AG10803 (cell line): ENCODE data around the gene PEX11B.
"Not testable (repeated sequence)": the region's sequence is repeated elsewhere in the genome, so short reads cannot be mapped to it uniquely, and the experiment has no call there.

ENCODE experiments used
- DNase-seq: peaks from one replicate; pipeline ENCODE4 v3.0.0; 2010; ENCODE audit warnings: low read depth
- H3K4me3 ChIP-seq: 2 replicates; pipeline ENCODE4 v1.5.1; 2011; ENCODE audit warnings: mild to moderate bottlenecking, low read length, control low read depth
- CTCF ChIP-seq: conservative IDR thresholded peaks from 2 replicates; pipeline ENCODE4 v1.5.1; 2011; ENCODE audit warnings: mild to moderate bottlenecking, low read length, control low read depth, inconsistent platforms

Gene PEX11B

GRCh38 chr1:145926686-145927062 lies 8.2 kb upstream of the PEX11B start:
- TF ChIP-seq CTCF = no peak
- DNase-seq = no peak

GRCh38 chr1:145922266-145922665 lies 3.7 kb upstream of the PEX11B start:
- peak; percentile 50 for DNase-seq
- TF ChIP-seq CTCF = no peak
- H3K4me3 ChIP-seq = no peak overlapping the region

More at GRCh38 chr1:145926686-145927062, 8.2 kb upstream of the PEX11B start:
- peak overlapping the region; percentile 86 for H3K4me3 ChIP-seq

GRCh38 chr1:145920297-145920696 lies 1.8 kb upstream of the PEX11B start:
- H3K4me3 ChIP-seq, DNase-seq: not testable (repeated sequence)

DNA sequence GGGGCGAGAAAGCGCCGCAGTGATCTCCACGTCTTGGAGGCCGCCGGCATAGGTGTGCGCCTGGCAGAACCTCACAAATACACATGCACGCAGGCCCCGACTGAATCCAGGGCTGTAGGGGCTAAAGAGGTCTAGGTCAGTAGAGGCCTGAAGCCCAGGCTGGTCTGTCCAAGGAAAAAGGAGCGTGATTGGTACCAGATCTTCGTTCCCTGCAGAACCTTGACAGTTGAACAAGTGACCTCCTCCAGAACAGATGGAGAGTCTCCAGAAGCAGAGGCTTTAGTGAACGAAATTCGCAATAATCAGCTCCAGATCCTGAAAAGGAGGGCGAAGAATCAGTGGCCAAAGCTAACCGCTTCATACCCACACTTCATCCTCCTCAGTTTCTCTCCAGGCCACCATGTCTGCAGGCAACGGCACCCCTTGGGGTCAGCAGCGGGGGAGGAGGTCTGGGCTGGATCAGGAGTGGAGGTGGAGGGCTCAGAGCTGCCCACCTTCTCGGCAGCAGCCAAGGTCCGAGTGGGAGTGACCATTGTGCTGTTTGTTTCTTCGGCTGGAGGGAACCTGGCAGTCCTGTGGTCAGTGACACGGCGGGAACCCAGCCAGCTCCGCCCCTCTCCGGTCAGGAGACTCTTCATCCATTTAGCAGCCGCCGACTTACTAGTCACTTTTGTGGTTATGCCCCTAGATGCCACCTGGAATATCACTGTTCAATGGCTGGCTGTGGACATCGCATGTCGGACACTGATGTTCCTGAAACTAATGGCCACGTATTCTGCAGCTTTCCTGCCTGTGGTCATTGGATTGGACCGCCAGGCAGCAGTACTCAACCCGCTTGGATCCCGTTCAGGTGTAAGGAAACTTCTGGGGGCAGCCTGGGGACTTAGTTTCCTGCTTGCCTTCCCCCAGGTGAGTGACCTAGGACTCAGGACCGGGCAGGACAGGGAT lies 749 bp upstream of the PEX11B start:
- peak overlapping the region; percentile 79 for H3K4me3 ChIP-seq
- TF ChIP-seq CTCF = no peak; the same call in 1 of the 2 replicates
- peak; percentile 29 for DNase-seq

- no peak for DNase-seq
- no peak for TF ChIP-seq CTCF
- H3K4me3 ChIP-seq = peak overlapping the region; percentile 79
Measured at GRCh38 chr1:145917595-145917994, 922 bp downstream of the PEX11B start.

GRCh38 chr1:145916745-145917144 lies 1.8 kb downstream of the PEX11B start:
- TF ChIP-seq CTCF = no peak
- no peak for DNase-seq
- no peak overlapping the region for H3K4me3 ChIP-seq

- TF ChIP-seq CTCF = no peak
- DNase-seq = no peak
Measured at GRCh38 chr1:145912128-145912641, 6.3 kb downstream of the PEX11B start.

More at GRCh38 chr1:145912128-145912641, 6.3 kb downstream of the PEX11B start:
- H3K4me3 ChIP-seq = no peak overlapping the region
